GM18502 (cell line): ENCODE results near the gene CASTOR1.

Experiments
- ATAC-seq: cut with Tn5 transposase; IDR thresholded peaks from one replicate; pipeline ENCODE4 v1.9.1; 2021; ENCODE audit warnings: mild to moderate bottlenecking; ENCODE audit not compliant: unreplicated experiment, poor library complexity

Gene CASTOR1

GRCh38 chr22:30266445-30267381 is 22.6 kb downstream of the CASTOR1 start, which contains the start of gene OSM:
Gene OSM, minus strand, starts transcription at chr22:30266851. Its CDS starts 52 bp downstream, at chr22:30266799.
- ATAC-seq, result no peak

- peak; percentile 69 for ATAC-seq
Measured at GRCh38 chr22:30265823-30266444, 23.4 kb downstream of the CASTOR1 start.

- ATAC-seq, result no peak
Measured at GRCh38 chr22:30265131-30265720, 24.1 kb downstream of the CASTOR1 start.

GRCh38 chr22:30263883-30264282 is 25.4 kb downstream of the CASTOR1 start:
- ATAC-seq, result no peak

GRCh38 chr22:30262917-30263741 is 26.2 kb downstream of the CASTOR1 start:
- no peak for ATAC-seq

- no peak for ATAC-seq
Measured at GRCh38 chr22:30262112-30262511, 27.2 kb downstream of the CASTOR1 start.

- no peak for ATAC-seq
Measured at GRCh38 chr22:30261134-30261533, 28.2 kb downstream of the CASTOR1 start.

- ATAC-seq, result no peak
Measured at GRCh38 chr22:30260682-30261081, 28.6 kb downstream of the CASTOR1 start.

- ATAC-seq, result no peak
Measured at GRCh38 chr22:30260276-30260675, 29.0 kb downstream of the CASTOR1 start.

GRCh38 chr22:30254314-30254713 is 35.0 kb downstream of the CASTOR1 start:
- ATAC-seq, result no peak

- no peak for ATAC-seq
Measured at GRCh38 chr22:30253205-30253852, 36.0 kb downstream of the CASTOR1 start.

GRCh38 chr22:30252411-30253204 is 36.7 kb downstream of the CASTOR1 start:
- no peak for ATAC-seq

GRCh38 chr22:30251711-30252110 is 37.6 kb downstream of the CASTOR1 start:
- no peak for ATAC-seq

GRCh38 chr22:30250661-30251267 is 38.5 kb downstream of the CASTOR1 start:
- no peak for ATAC-seq

- ATAC-seq, result no peak
Measured at GRCh38 chr22:30250039-30250565, 39.2 kb downstream of the CASTOR1 start.

GRCh38 chr22:30249049-30250038 is 40.0 kb downstream of the CASTOR1 start:
- ATAC-seq, result no peak

GRCh38 chr22:30248484-30248883 is 40.8 kb downstream of the CASTOR1 start:
- no peak for ATAC-seq
